Neural progenitor cell (in vitro differentiated cells): Measurements from ENCODE around the gene HAAO.

Experiments
- EZH2phosphoT487 ChIP-seq: fragments of 200-600 bp; sonication (generic); IDR thresholded peaks from 2 replicates; pipeline ENCODE4 v1.6.1; 2017; ENCODE audit warnings: antibody characterized with exemption
- TF ChIP-seq, protein P1 (sequence below): fragments of 200-600 bp; sonication (generic); IDR thresholded peaks from 2 replicates; pipeline ENCODE4 v1.5.1; 2017; ENCODE audit warnings: antibody characterized with exemption, mild to moderate bottlenecking

- TF ChIP-seq EZH2phosphoT487 = no peak
- TF ChIP-seq, protein P1, sequence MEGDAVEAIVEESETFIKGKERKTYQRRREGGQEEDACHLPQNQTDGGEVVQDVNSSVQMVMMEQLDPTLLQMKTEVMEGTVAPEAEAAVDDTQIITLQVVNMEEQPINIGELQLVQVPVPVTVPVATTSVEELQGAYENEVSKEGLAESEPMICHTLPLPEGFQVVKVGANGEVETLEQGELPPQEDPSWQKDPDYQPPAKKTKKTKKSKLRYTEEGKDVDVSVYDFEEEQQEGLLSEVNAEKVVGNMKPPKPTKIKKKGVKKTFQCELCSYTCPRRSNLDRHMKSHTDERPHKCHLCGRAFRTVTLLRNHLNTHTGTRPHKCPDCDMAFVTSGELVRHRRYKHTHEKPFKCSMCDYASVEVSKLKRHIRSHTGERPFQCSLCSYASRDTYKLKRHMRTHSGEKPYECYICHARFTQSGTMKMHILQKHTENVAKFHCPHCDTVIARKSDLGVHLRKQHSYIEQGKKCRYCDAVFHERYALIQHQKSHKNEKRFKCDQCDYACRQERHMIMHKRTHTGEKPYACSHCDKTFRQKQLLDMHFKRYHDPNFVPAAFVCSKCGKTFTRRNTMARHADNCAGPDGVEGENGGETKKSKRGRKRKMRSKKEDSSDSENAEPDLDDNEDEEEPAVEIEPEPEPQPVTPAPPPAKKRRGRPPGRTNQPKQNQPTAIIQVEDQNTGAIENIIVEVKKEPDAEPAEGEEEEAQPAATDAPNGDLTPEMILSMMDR = no peak
Measured at GRCh38 chr2:42777883-42778805, 14.2 kb downstream of the HAAO start.
